Liver (tissue), 3 donors: ENCODE results near the gene MAP1LC3B2.

Experiments
- CTCF ChIP-seq: fragments of 150-350 bp; IDR thresholded peaks from 2 replicates; pipeline ENCODE4 v1.5.1; 2017; ENCODE audit warnings: improper control_type of control experiment, low read depth, low read length; ENCODE audit not compliant: missing input control
- GABPA ChIP-seq, 2 donors: IDR thresholded peaks in 1 of 2; conservative IDR thresholded peaks in 1 of 2; 2 replicates each; pipeline ENCODE4 v1.6.1; 2016; ENCODE audit warnings: antibody characterized with exemption in 2 of 2, mild to moderate bottlenecking in 1 of 2, moderate library complexity in 1 of 2
- JUND ChIP-seq, 2 donors: IDR thresholded peaks; 2 replicates each; pipeline ENCODE4 v1.6.1; 2016; ENCODE audit warnings: antibody characterized with exemption in 2 of 2
- MAX ChIP-seq: IDR thresholded peaks from 2 replicates; pipeline ENCODE4 v1.6.1; 2016; ENCODE audit warnings: antibody characterized with exemption
- RAD21 ChIP-seq, 2 donors: IDR thresholded peaks; 2 replicates each; pipeline ENCODE4 v1.6.1; 2016; ENCODE audit warnings: antibody characterized with exemption in 2 of 2, mild to moderate bottlenecking in 2 of 2
- REST ChIP-seq: IDR thresholded peaks from 2 replicates; pipeline ENCODE4 v1.6.1; 2016; ENCODE audit warnings: antibody characterized with exemption, mild to moderate bottlenecking
- SP1 ChIP-seq: IDR thresholded peaks from 2 replicates; pipeline ENCODE4 v1.6.1; 2018; ENCODE audit warnings: antibody characterized with exemption, mild to moderate bottlenecking
- YY1 ChIP-seq: IDR thresholded peaks from 2 replicates; pipeline ENCODE4 v1.6.1; 2016; ENCODE audit warnings: antibody characterized with exemption, mild to moderate bottlenecking
- donor health status: healthy.
- donor health status: healthy.

- TF ChIP-seq YY1, result no peak
- TF ChIP-seq REST, result no peak
- TF ChIP-seq JUND (IDR thresholded peaks at IDR 0.05), result no peak
- TF ChIP-seq CTCF, result no peak
- no peak for TF ChIP-seq GABPA (IDR thresholded peaks at IDR 0.05 in 1 of 2, conservative IDR thresholded peaks at IDR 0.05 in 1 of 2)
- no peak for TF ChIP-seq SP1
- TF ChIP-seq MAX, result no peak
- no peak for TF ChIP-seq RAD21 (IDR thresholded peaks at IDR 0.05)
These were observed 14.0 kb upstream of the MAP1LC3B2 start for GRCh38 chr12:116545144-116545543.
